Left cardiac atrium (tissue), 4 donors: ENCODE data around the gene ATP11A. TPM values are rescaled to one million over a fixed set of nuclear protein-coding genes. Genes with fewer than 3 reads are reported as not detected.
"Not testable (repeated sequence)": the region's sequence is repeated elsewhere in the genome, so short reads cannot be mapped to it uniquely, and the experiment has no call there.

Source experiments
- ATAC-seq, 2 donors: fragments of 200-7000 bp; cut with Tn5 transposase; one replicate each; pipeline ENCODE4 v1.9.1; 2020; ENCODE audit warnings: mild to moderate bottlenecking in 2 of 2, moderate library complexity in 2 of 2
- DNase-seq: peaks from one replicate; pipeline ENCODE4 v3.0.0-alpha.2; 2020
- intact Hi-C, 2 donors: fragments of 100-400 bp; cut with DNase I; formaldehyde crosslinking; loops; one replicate each; pipeline versions ENCODE4 v1.14.1 to v1.15.1; 2022 to 2023
- total RNA-seq, 2 donors: library from RNA; stranded (reverse); fragmentation: NEBNext Ultra II Directional; extraction: Animal tissue kit (Norgen Biotek cat#: 25700); gene quantifications; one replicate each; pipeline ENCODE4 v1.2.1, GENCODE V29; 2021
- donor health status: DM: no; HTN: yes; CAD: no.
- donor health status: DM: no; HTN: yes; CAD: no; lungs with severe emphysema.
- donor health status: DM: yes; HTN: yes; CAD: no.
- donor health status: Dilated cardiomyopathy.

Gene ATP11A
- total RNA-seq, 2 donors from 2014 or later, result 58.5 to 69.9 TPM

DNA sequence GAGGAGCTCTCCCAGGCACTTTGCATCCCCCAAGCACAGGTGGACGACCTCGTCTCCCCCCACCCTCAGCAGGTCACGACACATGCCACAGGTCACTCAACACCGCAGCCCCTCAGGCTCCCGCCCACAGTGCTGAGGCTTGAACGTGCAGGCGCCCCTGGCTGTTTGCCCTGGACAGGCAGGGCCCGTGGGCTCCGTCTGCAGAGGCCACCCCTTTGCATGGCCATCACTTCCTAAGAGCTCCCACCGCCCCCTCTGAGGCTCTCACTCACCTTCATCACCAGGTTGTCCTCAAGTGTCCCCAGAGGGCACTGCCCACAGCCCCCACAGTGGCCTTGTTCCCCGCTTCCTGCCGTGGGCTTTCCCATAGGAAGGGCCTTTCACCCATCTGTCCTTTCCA, 147.1 kb downstream of the ATP11A start:
- DNase-seq, result no peak
- intact Hi-C loops, result no loop called here
- no peak for ATAC-seq

DNA sequence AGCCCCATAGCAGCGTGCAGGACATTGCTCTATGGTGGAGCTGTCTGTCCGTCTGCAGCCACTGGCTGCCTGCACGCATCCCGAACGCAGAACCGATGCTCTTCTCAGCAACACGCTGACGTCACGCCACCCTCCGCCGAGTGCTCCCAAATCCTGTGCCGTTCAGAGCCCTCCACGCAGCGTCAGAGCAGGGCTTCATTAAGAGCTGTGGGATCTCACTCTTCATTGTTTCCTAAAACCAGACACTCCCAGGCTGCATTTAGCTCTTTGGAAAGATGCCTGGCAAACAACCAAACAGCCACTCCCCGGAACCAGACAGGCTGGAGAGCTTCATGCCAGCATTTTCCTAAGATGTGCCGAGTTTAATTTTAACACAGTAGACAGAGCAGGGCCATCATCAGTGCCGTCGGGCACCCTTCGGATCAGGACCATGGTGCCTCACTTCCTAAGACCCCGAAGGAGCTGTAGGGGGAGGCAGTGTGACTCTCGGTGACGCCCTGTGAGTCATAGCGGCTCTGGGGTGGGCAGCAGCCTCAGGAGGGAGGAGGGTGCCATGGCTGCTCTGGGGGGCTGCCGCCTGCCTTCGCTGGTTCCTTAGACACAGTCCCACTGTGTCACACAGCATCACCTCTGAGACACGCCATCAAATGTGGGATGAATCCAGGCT, 147.7 kb downstream of the ATP11A start:
- DNase-seq, result peak; percentile 47
- peak; percentile 17 to 40 for ATAC-seq

GRCh38 chr13:112838038-112838841, 148.4 kb downstream of the ATP11A start:
- intact Hi-C loops, result no loop called here
- DNase-seq (no peak), ATAC-seq (no peak)

More for the DNA sequence above, 147.7 kb downstream of the ATP11A start:
- intact Hi-C loops, result no loop called here

DNA sequence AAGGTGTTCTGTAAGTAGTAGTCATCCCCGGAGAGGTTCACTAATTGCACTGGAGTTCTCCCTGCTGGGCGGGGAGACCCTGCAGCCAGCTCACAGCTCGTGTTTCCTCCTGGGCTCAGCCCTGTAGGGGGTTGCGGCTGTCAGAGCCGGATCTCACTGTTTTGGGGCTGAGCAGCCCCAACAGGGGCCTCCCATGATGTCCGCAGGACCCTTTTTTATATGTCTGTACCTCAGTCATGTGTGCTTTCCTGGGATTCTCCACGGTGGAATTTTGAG, 148.9 kb downstream of the ATP11A start:
- intact Hi-C loops, result no loop called here
- ATAC-seq (no peak), DNase-seq (no peak)

DNA sequence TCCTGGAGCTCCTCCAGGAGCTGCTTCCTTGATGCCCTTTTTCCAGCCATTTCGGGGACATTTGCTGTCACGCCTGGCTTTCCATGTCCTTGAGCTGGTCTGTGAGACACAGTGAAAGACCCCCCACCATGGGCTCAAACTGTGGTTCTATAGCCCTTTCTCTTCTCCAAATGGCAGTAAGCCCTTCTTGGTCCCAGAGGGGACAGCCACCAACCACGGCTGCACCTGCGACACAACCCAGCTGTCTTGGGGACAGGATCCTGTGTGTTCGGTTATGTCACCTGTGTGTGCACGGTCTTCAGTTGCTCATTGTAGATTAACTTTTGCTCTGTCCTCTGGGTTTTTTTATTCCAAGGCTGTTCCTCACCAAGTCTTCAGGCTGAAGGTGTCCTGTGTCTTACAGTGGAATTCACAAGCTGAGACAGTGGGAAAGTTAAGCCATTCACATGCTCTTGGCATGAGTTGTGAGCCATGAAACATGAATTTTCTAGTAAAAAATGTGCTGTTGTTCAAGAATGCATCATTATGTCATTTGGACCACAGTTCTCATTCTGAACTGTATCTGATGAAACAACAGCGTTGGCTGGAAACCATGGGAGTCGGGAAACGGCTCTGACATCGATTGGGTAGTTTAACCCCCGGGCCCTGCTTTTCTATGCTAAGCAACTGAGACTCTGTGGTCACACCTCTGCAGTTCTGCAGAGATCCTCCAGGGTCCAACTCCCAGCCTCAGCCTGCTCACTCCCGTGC, 149.7 kb downstream of the ATP11A start:
- no peak for DNase-seq
- ATAC-seq, result no peak
- intact Hi-C loops, result no loop called here

DNA sequence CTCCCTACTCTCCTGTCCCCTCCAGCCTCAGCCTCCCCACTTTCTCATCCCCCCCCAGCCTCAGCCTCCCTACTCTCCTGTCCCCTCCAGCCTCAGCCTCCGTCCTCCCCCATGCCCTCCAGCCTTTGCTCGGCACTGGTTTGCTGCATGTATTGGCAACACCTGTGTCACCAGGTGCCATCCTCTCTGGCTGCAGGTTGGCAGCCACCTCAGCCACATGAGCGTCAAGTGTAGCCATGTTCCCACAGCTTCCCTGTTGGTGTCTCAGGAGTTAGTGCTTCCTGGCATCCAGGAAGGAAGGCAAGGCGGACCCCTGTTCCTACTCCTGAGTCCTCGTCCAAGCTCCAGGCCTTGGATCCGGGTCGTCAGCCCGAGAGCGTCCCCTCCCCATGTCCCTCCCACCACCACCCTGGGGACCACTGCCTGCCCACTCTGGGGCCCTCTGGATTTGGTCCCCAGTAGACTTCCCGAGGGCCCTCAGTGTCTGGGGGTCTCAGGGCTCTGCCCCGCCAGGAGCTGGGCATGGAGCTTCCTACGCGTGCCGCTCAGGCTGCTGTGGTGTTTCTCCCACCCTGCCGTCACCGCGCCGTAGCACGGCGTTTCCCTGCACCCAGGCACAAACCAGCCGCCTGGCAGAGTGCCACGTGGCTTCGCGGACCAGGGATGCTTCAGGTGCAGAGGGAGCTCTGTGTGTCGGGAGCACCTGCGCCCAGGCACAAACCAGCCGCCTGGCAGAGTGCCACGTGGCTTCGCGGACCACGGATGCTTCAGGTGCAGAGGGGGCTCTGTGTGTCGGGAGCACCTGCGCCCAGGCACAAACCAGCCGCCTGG, 150.8 kb downstream of the ATP11A start:
- no peak for DNase-seq
- ATAC-seq, result no peak
- intact Hi-C loops, result no loop called here

GRCh38 chr13:112841303-112842015, 151.6 kb downstream of the ATP11A start:
- intact Hi-C loops, result not testable (repeated sequence)
- ATAC-seq (peak; percentile 48 to 56), DNase-seq (peak; percentile 75)

DNA sequence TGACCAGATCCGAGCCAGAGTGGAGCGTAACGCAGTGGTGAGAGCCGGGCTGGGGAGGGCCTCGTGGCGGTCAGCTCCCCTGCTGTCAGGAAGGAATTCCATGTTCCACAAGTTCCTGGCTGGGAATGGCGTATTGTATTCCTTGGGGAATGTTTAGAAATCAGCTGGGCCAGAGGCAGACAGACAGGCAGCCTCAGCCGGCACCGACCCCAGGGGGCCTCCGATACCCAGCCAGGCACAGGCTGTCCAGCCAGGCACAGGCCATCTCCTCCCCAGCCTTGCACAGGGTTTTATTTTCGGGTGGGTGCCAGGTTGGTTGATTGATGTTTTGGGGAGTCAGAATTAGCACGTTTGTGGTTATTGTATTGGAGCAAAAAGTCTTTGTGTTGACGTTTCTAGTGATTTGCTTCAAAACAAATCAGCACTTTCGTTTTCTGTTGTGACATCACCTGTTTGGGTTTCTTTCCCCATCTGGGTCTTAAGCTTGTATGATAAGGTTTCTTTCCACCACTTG, 152.6 kb downstream of the ATP11A start:
- intact Hi-C loops, result no loop called here
- peak; percentile 73 to 85 for ATAC-seq
- peak; percentile 65 for DNase-seq

- DNase-seq (no peak), ATAC-seq (peak in 1 of 2 donors; percentile 6)
- intact Hi-C loops, result no loop called here
These were observed 153.1 kb downstream of the ATP11A start for GRCh38 chr13:112842931-112843391.

- intact Hi-C loops, result no loop called here
These were observed 153.7 kb downstream of the ATP11A start for GRCh38 chr13:112843392-112844111.

DNA sequence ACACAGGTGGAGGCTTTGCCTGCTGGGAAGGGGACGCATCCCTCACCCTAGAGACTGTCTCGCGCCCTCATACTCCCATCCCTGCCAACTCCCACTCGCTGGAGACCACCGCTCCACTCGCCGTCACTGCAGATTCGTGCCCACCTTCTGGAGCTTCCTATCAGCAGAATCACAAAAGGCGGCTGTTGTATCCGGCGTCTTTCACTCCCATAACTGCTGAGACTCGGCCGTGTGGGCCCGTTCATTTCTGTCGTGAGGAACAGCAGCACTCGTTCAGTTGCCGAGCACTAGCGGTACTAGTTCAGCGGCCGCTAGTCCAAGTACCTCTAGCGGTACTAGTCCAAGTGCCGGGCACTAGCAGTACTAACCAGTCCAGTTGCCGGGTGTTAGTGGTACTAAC, 154.6 kb downstream of the ATP11A start:
- no peak for DNase-seq
- intact Hi-C loops, result no loop called here
- no peak for ATAC-seq

More at GRCh38 chr13:112843392-112844111, 153.7 kb downstream of the ATP11A start:
- DNase-seq (no peak), ATAC-seq (no peak)

- DNase-seq (no peak), ATAC-seq (no peak)
- intact Hi-C loops, result no loop called here
These were observed 155.0 kb downstream of the ATP11A start for GRCh38 chr13:112844879-112845278.

- ATAC-seq (no peak), DNase-seq (no peak)
- intact Hi-C loops, result no loop called here
These were observed 155.8 kb downstream of the ATP11A start for GRCh38 chr13:112845511-112846144.

- DNase-seq (no peak), ATAC-seq (no peak)
- intact Hi-C loops, result no loop called here
These were observed 156.7 kb downstream of the ATP11A start for GRCh38 chr13:112846411-112847115.

DNA sequence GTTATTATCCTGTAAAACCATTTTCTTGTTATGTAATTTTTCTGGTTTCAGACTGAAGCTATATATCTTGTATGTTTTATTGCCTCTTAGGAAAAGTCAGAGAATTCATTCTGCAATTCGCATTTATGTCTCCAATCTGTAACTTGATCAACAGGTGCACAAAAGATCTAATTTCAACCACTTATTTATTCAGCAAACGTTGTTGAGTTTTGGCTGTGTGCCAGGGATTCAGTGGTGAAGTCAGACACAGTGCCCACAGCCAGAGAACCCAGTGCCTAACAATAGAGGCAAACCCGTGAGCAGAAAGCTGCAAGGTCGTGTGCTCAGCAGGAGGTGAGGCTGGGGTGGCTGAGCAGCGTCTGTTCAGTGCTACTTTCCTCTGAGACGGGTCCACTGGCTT, 159.7 kb downstream of the ATP11A start:
- ATAC-seq, result no peak
- intact Hi-C loops, result no loop called here
- no peak for DNase-seq

DNA sequence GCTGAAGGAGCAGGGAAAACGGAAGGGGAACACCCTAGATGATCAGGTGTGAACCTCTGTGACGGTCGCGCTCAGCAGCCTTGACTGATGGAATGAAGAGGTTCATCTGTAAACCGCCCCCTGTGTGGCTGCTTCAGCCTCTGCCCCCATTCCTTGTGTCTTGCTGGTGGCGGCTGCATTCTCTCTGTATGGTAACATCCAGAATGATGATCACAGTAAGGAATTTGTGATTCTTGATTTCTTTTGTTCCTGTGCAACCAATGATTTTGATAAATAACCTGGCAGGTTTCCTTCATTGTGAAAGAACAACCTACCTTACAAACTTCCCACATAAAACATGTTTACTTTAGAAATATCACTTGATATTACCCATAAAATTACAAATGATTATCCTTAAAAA, 160.4 kb downstream of the ATP11A start:
- intact Hi-C loops, result no loop called here
- no peak for ATAC-seq
- DNase-seq, result no peak
